GM21576 (cell line): ENCODE measurements around the gene FLNB.
"Not testable (repeated sequence)": the region's sequence is repeated elsewhere in the genome, so short reads cannot be mapped to it uniquely, and the experiment has no call there.

Source experiments
- ATAC-seq: cut with Tn5 transposase; IDR thresholded peaks from one replicate; pipeline ENCODE4 v1.9.1; 2021; ENCODE audit warnings: mild to moderate bottlenecking, moderate library complexity; ENCODE audit not compliant: unreplicated experiment

Gene FLNB

GRCh38 chr3:58049143-58049785 is 41.0 kb downstream of the FLNB start:
- ATAC-seq, result no peak

GRCh38 chr3:58051196-58051595 is 43.0 kb downstream of the FLNB start:
- ATAC-seq, result no peak

DNA sequence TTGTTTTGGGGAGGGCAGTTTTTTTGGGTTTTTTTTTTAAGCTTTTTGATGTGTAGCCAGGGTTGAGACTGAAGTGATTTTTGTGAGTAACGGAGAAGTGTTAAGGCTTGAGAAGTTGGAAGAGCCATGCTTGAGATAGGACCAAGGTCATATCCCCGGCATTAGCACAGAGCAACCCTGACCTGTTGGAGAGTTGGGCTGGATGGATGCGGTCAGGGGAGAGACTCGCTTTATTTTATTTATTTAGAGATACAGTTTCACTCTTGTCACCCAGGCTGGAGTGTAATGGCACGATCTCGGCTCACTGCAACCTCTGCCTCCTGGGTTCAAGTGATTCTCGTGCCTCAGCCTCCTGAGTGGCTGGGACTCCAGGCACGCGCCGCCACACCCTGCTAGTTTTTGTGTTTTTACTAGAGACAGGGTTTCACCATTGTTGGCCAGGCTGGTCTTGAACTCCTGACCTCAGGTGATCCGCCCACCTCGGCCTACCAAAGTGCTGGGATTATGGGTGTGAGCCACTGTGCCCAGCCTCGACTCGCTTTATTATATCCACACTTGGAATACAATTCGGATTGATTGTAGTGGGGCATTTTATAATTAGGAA is 43.5 kb downstream of the FLNB start:
- ATAC-seq, result not testable (repeated sequence)

DNA sequence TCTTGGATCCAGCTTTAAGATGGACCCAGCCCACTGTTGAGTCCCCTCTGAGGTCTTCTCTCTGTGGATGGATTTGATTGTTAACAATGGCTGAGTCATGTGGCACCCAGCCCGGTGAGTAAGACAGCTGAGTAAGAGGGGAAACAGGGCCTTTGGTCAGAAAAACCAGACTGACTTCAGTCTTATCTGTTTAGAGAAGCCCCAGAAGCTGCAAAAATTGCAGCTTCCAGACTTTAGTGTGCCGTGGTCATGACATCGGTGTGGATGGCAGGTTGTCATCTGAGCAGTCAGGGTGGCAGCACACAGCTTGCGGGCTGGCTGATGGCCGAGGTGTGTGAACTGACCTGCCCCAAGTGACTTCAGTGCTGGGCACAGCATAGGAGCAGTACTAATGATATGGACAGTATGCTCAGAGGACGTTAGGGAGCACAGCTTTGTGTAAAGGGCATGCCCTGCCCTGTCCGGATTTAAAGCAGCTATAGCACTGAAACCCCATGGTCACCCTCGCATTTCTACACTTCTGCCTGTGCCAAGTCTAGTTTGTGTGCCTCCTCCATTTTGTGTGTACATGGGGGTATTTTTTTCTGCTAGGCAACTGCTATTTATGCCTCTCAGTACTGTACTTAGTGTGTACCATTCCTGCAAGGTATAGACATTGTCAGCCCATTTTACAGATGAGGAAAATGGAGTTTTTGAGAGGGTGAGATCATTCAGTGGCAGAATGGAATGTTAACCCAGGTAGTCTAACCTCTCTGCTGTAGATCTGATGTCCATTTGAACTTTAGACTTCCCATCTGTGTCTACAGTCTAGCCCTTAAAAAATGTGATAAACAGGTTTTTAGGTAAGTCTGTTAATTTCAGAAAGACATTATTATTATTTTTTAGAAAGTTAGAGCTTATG is 44.4 kb downstream of the FLNB start:
- ATAC-seq, result no peak

DNA sequence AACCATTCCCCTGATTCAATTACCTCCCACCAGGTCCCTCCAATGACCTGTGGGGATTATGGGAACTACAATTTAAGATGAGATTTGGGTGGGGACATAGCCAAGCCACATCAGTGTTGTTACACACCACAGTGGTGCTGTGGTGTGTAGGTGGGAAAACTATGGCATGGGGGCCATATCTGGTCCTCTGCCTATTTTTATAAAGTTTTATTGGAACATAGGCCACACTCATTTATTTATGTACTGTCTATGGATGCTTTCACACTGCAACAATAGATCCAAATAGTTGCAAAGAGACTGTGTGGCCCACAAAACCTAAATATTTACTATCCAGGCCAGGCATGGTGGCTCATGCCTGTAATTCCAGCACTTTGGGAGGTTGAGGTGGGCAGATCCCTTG is 46.4 kb downstream of the FLNB start:
- ATAC-seq, result no peak

GRCh38 chr3:58055314-58055713 is 47.1 kb downstream of the FLNB start:
- no peak for ATAC-seq

- not testable (repeated sequence) for ATAC-seq
These were observed 47.7 kb downstream of the FLNB start for GRCh38 chr3:58055891-58056290.

DNA sequence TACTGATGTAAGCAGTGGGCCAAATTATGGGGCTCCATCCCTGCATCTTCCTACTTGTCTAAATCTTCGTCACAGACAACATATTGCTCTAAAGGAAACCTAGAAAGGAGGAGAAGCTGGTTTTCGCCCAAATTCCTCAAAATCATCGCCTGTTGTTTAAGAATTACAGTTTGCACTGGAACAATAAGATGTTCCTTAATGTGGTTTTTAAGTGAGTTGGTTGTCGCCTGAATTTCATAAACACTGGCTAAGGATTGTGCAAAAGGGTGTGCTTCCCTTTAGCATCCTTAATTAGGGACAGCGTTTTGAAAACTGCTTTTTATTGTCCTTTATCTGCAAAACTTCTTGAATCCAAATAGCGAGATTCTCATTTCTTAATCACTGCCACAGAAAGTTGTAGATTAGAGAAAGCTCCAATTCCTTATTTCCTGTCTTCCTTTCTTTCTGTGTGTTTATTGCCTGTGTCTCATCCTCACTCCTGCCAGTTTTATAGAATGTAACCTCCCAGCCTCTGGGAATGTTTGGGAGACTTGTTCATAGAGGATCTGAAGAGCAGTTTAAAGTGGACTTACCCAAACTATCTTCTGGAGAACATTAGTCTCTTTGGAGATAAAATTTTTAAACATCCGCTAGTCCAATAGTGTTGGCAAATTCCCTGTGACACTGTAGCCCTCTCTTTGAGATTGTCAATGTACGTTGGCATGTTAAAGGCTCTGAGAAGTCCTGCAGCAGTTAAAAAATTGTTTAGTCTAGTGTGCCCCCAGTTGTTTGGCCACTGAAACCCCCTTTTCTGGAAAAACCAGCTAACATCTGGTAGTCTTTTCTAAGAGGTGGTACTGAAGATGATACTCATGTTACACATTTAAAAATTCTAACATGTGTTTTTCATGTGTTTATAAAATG is 50.4 kb downstream of the FLNB start:
- ATAC-seq, result no peak

DNA sequence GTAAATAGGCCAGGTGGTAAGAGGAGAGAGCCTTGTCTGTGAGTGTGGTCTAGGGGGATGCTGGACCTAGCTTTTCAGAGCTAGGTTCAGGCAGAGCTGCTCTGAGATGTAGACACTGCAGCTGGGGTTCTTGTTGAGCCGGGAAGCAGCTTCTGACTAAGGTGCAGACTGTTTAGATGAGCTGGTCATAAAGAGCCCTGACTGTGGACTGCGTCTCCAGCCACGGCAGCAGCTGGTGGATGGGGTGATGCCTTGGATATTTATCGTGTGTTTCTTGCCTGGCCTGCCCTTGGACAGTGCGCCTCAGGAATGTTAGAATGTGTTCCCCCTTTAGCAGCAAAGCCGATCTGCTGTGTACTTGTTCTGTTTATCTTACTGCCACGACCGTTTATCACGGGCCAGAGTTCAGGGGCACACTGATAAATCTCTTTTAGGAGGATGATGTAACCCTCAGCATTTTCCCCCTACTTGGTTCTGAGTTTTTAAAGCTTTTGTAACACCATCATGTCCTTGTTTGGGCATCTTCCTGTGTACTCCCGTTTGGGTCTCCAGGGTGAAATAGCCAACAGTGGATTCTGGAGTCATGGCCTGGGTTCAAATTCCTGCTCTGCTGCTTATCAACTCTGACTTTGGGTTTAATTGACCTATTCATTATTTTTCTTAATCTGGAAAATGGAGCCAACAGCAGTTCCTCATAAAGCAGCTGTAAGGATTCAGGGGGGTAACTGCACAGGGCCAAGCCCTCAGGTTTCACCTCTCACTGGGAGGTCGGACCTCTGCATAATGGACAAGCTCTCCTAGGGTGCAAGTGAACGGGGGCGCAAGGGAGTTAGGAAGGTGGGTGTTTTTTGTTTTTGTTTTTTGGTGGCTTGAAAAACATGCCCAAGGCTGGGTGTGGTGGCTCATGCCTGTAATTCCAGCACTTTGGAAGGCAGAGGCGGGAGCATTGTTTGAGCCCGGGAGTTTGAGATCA is 51.4 kb downstream of the FLNB start:
- ATAC-seq, result no peak

DNA sequence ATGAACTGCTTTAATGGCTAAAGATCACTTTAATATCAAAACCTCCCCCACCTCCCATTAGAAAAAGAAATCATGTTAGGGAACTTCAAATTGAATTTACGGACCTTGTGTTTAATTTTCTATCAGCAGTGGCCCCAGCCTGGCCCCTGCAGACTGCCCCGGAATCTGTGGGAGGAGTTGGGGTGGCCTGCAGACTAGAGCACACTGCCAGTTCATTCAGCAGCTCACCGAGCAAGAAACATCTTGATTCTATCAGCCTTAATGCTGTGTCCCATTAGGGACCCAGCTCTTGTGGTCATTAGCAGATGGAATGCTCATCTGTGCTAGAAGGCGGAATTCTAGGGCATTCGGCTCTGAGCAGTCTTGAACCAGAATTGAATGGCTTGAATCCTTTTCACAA is 54.2 kb downstream of the FLNB start:
- no peak for ATAC-seq

- ATAC-seq, result no peak
These were observed 55.0 kb downstream of the FLNB start for GRCh38 chr3:58063022-58063815.

DNA sequence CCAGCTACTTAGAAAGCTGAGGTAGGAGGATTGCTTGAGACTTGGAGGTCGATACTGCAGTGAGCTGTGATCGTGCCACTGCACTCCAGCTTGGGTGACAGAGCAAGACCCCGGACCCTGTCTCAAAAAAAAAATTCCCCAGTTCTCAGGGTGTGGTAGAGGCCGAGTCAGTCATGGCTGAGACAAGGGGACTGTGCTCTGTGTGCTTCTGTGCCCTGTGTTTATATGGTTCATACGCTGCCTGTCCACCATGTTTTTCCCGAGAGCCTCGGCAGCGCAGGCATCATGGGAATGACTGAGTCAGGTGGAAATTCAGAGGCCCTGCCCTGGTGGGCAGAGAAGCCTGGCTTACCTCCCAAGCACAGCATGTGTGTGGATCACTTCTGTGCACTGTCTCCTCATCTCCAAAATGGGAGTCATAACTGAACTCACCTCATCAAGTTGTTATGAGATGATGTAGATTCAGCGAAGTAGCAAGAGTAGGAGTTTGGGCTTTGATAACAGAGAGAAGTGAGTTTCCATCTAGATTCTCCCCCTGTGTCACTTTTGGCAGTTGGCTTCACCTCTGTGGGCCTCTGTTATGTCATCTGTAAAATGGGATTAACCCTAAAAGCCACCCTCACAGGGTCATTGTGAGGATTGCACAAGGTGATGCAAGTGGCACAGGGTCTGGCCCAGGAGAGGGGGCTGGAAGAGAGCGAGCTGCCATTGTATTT is 56.9 kb downstream of the FLNB start:
- ATAC-seq, result no peak

DNA sequence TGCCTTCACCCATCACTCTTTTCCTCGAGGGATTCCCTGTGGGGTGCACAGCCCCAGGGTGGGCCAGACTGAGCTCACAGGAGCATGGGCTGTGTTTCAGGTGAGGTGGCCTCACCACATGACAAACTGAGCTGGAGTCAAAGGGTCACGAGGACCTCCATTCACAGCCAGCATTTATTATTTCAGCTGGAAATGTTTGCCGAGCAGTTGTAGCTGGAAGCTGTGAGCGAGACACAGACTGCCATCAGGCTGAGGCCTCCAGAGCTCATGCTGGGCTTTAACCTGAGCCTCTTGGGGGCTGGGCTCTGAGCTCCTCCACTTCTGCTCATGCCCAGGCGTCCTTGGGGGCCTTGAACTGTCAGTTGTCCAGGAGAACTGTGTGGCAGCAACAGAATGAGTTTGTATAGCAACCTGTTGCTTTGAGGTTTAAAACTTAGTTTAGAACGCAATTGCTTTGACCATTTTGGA is 57.5 kb downstream of the FLNB start:
- no peak for ATAC-seq

DNA sequence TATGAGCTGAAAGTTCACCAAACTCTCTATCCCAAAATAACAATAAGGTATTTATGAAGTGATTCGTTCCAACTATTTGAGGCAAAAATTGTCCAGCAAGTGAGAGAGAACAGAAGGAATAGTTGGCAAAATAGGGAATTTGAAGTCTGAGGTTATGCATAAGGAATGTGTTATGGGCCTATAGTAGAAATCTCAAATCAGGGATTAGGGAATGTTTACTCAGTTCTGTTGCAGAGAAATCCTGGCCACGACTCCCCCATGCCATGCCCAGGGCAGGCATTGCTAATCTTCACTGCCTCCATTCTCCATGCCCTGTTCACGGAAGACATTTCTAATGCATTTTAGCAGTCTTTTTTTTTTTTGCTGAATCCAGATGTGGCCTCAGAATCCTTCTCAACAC is 58.6 kb downstream of the FLNB start:
- no peak for ATAC-seq

- ATAC-seq, result no peak
These were observed 60.0 kb downstream of the FLNB start for GRCh38 chr3:58068122-58068809.

GRCh38 chr3:58071480-58071971 is 63.3 kb downstream of the FLNB start:
- ATAC-seq, result no peak

DNA sequence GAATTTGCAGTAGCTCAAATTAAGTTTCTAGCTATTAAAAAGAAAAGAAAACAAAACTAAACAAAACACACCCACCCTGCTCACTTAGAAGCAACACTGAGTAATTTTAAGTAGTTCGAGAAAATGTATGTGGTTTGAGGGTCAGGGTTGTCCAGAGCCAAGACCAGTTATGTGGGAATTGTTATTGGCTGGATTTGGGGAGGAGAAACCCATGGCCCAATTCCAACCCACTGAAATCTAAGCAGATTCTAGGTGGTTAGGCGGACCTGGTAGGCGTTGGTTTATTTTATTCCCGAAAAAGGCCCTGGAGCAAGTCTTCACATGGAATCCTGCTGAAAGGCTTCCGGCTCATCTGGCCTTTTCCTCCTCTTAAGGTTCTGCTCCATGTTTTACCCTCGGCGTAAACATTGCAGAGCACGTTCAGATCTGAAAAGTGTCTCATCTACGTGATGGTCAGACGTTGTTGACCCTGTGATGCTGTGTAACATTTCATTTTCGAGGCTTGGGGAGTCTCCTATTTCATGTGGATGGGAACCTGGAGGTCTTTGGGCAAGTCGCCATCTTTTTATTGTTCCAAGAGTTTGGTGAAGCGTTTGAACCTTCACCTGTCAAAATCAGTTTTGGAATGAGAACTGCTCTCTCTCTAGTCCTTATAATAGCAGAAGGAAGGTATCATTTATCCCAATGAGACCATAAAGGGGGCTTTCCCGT is 64.0 kb downstream of the FLNB start:
- ATAC-seq, result no peak
